Measurements from ENCODE around the gene BAHCC1.

GRCh38 chr17:81423698-81424071 is 28.4 kb downstream of the BAHCC1 start:
- TF ChIP-seq CTCF (IDR thresholded peaks at IDR 0.05 in 2 of 3, conservative IDR thresholded peaks at IDR 0.05 in 1 of 3; ENCODE audit: control insufficient read depth in 2 of 3, extremely low read depth in 1 of 3, insufficient read depth in 1 of 3, low read depth in 3 of 3, low read length in 3 of 3) (no peak), ZNF384 (IDR thresholded peaks at IDR 0.05; ENCODE audit: borderline replicate concordance, low read depth, low read length) (no peak), EZH2 (IDR thresholded peaks at IDR 0.05; ENCODE audit: borderline replicate concordance, control insufficient read depth, low read depth, low read length) (no peak), SP1 (IDR thresholded peaks at IDR 0.05; ENCODE audit: low read depth, low read length) (no peak), BCL3 (IDR thresholded peaks at IDR 0.05; ENCODE audit: borderline replicate concordance, insufficient read depth, low read depth, low read length, poor library complexity, severe bottlenecking) (no peak), POLR2AphosphoS5 (IDR thresholded peaks at IDR 0.05; ENCODE audit: low read length) (no peak), FOXK2 (IDR thresholded peaks at IDR 0.05) (no peak), CEBPB (IDR thresholded peaks at IDR 0.05; ENCODE audit: borderline replicate concordance in 1 of 2, low read depth in 2 of 2, low read length in 2 of 2) (no peak), BHLHE40 (IDR thresholded peaks at IDR 0.05; ENCODE audit: borderline replicate concordance in 1 of 2, low read depth in 2 of 2, low read length in 1 of 2) (no peak), PAX5 (IDR thresholded peaks at IDR 0.05; ENCODE audit: borderline replicate concordance, low read depth, low read length) (no peak), RCOR1 (conservative IDR thresholded peaks at IDR 0.05; ENCODE audit: low read depth, low read length) (no peak), TCF12 (IDR thresholded peaks at IDR 0.05; ENCODE audit: low read depth, low read length) (no peak), JUND (IDR thresholded peaks at IDR 0.05; ENCODE audit: low read depth, low read length) (no peak), SRF (IDR thresholded peaks at IDR 0.05; ENCODE audit: low read depth in 2 of 2, low read length in 2 of 2) (no peak)
